Astrocyte (in vitro differentiated cells and primary cell): ENCODE results near the gene MIAT.

Source experiments
- EZH2 ChIP-seq: IDR thresholded peaks from 2 replicates; pipeline ENCODE4 v1.6.1; 2012; ENCODE audit warnings: mild to moderate bottlenecking, low read length, inconsistent platforms; ENCODE audit not compliant: insufficient read depth
- TF ChIP-seq, protein P1 (sequence below): IDR thresholded peaks from 2 replicates; pipeline ENCODE4 v1.5.1; 2011; ENCODE audit warnings: low read depth, mild to moderate bottlenecking, inconsistent platforms, low read length, moderate library complexity; ENCODE audit not compliant: insufficient read depth

DNA sequence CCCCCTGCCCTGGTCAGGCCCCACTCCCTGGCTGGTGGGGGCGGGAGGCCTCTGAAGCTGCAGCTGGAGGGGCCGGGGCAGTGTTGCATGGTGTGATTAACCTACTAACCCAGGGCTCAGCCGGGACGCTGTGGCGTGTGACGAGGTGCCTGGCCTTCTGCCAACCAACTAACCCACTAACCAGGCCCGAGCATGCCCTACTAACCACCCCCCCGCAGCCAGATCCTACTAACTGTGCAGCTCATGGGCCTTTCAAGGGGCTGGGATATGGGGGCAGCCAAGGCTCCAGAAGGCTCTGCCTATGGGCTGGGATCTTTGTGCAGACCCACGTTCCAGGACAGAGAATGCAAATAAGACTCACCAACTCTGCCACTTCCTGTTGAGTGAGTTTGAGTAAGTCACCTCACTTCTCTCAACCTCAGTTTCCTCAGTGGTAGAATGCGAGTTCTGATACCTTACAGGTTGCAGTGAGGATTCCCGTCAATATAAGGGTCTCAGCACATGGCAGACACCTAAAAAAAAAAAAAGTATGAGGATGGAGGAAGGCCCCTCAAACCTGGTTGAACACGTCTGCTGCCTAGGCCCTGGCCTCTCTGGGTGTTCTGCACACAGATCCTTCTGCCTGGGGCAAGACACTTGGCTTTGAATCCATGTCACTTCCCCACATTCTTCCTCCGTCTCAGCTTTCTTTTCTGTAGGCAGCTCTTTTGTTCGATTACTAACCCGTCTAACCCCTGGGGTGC, 14.1 kb downstream of the MIAT start:
- TF ChIP-seq, protein P1, sequence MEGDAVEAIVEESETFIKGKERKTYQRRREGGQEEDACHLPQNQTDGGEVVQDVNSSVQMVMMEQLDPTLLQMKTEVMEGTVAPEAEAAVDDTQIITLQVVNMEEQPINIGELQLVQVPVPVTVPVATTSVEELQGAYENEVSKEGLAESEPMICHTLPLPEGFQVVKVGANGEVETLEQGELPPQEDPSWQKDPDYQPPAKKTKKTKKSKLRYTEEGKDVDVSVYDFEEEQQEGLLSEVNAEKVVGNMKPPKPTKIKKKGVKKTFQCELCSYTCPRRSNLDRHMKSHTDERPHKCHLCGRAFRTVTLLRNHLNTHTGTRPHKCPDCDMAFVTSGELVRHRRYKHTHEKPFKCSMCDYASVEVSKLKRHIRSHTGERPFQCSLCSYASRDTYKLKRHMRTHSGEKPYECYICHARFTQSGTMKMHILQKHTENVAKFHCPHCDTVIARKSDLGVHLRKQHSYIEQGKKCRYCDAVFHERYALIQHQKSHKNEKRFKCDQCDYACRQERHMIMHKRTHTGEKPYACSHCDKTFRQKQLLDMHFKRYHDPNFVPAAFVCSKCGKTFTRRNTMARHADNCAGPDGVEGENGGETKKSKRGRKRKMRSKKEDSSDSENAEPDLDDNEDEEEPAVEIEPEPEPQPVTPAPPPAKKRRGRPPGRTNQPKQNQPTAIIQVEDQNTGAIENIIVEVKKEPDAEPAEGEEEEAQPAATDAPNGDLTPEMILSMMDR = no peak
- no peak for TF ChIP-seq EZH2
